Fibroblast of the conjunctiva (primary cell): ENCODE results near the gene IGFLR1.

Experiments
- DNase-seq: peaks from one replicate; pipeline ENCODE4 v3.0.0-alpha.2; 2010; ENCODE audit warnings: low read depth

Gene IGFLR1, protein sequence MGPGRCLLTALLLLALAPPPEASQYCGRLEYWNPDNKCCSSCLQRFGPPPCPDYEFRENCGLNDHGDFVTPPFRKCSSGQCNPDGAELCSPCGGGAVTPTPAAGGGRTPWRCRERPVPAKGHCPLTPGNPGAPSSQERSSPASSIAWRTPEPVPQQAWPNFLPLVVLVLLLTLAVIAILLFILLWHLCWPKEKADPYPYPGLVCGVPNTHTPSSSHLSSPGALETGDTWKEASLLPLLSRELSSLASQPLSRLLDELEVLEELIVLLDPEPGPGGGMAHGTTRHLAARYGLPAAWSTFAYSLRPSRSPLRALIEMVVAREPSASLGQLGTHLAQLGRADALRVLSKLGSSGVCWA

DNA sequence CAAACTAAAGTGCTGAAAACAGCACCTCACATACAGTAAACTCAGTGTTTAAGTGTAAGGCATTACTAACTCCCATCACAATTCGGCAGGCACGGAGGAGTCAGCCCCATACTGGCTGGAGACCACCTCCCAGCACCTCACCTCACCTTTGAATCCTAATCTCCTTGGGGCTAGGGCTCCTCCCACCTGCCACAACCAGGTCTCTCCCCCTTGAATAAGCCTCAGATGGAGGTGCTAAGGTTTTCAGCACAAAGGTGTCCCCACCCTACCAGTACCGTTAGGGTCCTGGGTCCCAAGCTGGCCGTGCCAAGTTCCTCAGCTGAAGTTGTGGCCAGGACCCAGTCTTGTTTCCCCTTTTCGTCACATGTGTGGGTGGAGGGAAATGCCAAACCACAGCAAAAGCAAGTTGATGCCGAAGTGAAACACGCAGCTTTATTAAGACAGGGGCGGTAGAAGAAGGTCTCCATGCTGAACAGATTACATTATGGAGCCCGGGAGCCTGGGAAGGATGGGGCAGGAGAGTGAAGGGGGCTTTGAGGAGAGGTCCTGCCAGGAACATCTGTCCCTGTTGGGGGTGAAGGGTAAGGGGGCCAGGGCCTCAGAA lies at the start of gene IGFLR1:
IGFLR1 (minus strand) TSS at position 332 of the 604 bp plus-strand sequence. CDS start 1,272 bp downstream, outside the sequence.
- no peak for DNase-seq

DNA sequence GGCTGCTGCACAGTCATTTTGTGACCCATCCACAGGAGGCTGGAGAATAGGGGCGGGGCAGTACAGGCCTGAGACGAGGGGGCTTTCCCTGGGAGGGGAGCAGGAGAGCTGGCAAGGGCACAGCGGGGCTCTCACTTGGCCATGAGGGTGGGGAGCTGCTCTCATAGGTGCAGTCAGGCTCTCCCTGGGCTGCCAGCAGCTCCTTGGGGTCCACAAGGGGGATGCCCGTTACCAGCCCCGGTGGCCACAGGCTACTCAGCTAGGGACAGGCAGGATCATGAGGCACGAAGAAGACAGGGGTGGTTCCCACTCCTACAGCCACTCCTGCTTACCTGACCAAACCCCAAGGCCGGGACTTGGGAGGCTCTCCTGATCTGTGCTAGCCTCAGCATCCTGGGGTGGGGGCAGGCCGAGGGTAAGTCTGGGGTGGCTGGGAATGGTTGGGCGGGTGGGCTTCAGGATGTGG lies 49.6 kb upstream of the IGFLR1 start:
- DNase-seq, result no peak

DNA sequence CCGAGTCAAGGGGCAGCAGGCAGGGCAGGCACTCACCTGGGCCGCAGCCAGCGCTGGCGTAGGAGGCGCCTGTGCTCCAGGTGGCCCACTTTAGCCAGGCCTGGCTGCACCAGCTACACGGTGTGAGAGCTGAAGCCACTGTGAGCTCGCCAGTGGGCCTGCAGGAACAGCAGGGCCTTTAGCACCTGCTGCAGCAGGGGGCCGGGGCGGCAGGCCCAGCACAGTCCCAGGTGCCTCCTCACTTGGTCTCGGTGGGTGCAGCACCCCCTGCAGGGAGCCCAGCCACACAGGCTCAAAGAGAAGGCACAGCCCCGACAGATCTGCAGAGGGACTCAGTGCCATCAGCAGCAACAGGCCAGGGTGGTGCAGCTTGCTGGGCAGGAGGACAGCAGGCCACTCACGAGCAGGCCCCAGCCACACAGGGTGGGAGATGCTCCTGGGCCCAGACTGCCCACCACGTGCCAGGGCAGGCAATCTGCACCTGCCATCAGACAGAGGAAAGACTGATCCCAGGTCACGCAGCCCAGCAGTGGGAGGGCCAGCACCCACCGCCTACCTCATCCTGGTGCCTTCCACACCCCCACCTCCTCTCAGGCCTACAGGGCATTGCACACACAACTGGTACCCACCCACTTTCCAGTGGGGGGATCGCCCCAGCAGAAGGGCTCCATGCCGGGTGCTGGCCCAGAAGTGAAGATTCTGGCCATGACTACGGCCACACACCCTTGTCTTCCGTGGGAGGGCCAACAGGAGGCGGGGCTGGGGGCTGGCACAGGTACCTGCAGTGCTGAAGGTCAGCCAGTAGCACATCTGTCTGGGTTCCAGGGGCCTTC lies 48.9 kb upstream of the IGFLR1 start:
- no peak for DNase-seq

DNA sequence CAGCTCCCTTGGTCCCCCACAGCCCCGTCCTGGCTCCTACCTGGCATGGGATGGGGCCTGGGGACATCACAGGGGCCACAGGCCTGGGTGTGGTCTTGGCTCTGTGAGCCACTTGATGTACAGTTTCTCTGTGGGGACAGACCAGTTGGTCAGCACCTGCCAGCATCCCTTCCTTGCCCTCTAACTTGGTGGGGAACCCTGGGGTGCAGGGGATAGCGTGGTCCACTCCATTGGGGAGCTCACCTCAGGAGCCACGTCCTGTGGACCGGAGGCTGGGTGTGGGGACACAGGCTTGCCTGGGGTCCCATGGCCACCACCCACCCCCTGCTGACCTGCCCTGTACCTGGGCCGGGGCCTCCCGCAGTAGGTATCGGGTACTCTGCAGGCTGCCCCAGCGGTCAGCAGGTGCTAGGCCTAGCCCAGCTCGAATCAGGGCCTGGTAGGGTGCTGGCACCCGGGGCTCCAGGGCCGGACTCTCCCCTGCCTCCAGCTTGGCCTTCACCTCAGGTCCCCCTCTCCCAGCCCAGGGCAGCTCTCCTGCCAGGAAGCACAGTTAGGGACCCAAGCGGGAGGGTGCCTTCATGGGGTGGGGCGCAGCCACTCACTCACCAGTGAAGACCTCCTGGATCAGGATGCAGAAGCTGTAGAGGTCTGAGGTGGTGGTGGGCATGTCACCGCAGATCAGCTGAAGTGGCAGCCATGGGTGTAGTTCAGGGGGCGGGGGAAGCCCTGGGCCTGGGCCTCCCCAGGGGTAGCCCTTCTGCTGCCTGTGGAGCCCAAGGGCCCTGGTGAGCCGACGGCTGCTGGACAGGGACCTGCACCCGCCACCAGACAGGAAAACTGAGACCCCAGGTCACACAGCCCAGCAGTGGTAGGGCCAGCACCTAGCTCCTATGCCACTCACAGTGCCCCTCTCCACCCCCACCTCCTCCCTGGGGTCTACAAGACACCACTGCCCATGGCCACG lies 48.0 kb upstream of the IGFLR1 start:
- DNase-seq, result no peak

DNA sequence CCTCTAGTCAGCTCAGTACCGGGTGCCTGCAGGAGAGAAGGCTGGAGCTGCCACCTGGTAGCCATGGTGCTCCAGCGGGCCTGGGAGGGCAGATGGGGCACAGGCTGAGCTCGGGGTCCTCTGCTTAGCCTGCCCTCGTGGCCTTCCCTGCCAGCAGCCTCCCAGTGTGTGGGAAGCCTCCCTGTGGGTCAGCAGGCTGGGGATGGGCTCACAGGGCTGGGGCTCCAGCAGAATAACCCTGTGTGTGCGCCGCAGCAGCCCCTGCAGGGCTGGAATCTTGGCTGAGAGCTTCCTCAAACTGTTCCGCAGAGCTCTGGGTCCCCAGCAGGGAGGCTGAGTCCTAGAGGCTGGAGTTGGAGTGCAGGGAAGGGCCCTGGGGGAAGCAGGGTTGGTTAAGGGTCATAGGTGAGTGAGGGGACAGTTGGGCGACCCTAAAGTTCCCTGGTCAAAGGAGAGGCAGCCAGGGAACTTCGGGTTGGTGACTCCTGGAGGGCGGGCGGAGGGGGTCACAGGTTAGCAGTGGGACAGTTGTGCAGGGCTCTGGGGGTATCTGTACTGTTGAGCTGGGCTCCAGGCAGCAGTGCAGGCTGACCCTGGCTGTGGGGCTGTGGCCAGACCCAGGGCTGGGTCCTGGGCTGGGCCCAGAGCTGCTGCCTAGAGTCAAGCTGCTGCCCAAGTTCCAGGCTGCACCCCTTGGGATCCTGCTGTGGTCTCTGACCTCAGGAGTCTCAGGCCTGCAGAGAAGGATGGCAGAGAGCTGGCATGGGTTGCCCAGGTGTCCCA lies 47.1 kb upstream of the IGFLR1 start:
- no peak for DNase-seq

DNA sequence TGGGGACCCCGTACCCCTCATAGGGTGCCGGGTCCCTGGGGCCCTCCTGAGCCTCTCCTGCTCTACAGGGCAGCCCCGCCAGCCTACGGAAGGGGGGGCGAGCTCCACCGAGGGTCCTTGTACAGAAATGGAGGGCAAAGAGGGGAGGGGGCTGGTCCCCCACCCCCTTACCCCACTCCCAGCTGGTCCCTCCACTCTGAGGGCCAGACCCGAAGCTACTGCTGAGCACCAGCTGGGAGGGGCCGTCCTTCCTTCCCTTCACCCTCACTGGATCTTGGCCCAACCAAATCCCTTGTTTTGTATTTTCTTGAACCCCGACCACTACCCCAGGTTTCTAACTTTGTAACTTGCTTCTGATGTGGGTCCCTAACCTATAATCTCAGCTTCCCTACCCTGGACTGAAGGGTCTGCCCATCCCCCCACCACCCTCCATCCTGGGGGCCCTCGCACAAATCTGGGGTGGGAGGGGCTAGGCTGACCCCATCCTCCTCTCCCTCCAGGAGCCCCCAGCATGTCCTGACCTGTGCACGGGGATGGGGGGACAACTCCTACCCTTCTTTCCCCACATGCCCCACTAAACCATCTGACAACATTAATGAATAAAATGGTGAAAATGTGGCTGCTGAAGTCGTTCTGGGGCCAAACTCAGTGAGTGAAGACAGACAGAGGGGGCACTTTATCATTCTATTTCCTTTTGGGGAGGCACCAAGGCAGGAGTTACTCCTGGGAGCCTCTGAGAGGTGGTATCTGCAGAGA lies 46.1 kb upstream of the IGFLR1 start:
- DNase-seq, result no peak

DNA sequence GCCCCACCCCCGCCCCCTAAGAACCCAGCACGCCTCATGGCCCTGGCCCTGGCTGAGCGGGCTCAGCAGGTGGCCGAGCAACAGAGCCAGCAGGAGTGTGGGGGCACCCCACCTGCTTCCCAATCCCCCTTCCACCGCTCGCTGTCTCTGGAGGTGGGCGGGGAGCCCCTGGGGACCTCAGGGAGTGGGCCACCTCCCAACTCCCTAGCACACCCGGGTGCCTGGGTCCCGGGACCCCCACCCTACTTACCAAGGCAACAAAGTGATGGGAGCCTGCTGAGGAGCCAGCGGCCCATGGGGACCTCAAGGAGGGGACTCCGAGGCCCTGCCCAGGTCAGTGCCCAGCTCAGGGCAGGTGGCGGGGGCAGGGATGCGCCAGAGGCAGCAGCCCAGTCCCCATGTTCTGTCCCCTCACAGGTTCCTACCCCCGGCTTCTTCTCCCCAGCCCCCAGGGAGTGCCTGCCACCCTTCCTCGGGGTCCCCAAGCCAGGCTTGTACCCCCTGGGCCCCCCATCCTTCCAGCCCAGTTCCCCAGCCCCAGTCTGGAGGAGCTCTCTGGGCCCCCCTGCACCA lies 45.1 kb upstream of the IGFLR1 start:
- DNase-seq, result no peak

DNA sequence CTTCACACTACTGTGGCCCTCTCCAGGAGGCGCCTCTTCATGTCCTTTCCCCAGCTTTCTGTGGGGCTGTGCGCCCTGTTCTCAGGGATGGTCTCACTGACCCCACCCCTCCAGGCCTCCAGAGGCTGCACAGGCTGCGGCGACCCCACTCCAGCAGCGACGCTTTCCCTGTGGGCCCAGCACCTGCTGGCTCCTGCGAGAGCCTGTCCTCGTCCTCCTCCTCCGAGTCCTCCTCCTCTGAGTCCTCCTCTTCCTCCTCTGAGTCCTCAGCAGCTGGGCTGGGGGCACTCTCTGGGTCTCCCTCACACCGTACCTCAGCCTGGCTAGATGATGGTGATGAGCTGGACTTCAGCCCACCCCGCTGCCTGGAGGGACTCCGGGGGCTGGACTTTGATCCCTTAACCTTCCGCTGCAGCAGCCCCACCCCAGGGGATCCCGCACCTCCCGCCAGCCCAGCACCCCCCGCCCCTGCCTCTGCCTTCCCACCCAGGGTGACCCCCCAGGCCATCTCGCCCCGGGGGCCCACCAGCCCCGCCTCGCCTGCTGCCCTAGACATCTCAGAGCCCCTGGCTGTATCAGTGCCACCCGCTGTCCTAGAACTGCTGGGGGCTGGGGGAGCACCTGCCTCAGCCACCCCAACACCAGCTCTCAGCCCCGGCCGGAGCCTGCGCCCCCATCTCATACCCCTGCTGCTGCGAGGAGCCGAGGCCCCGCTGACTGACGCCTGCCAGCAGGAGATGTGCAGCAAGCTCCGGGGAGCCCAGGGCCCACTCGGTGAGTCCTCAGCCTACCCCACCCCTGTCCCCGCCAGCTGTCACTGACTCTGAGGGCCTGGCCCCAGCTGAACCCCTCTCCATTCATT lies 44.3 kb upstream of the IGFLR1 start:
- no peak for DNase-seq

DNA sequence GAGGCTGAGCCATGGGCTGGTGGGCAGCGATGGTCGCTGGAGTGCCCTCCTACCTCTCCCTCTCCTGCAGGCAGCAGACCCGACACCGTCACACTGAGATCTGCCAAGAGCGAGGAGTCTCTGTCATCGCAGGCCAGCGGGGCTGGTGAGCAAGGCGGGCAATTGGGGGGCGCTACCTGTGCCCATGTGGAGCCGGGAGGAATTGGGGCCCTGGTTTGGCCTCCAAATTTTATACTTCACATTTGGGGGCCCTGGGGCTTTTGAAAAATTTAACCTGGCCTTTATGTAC lies 43.0 kb upstream of the IGFLR1 start:
- no peak for DNase-seq

DNA sequence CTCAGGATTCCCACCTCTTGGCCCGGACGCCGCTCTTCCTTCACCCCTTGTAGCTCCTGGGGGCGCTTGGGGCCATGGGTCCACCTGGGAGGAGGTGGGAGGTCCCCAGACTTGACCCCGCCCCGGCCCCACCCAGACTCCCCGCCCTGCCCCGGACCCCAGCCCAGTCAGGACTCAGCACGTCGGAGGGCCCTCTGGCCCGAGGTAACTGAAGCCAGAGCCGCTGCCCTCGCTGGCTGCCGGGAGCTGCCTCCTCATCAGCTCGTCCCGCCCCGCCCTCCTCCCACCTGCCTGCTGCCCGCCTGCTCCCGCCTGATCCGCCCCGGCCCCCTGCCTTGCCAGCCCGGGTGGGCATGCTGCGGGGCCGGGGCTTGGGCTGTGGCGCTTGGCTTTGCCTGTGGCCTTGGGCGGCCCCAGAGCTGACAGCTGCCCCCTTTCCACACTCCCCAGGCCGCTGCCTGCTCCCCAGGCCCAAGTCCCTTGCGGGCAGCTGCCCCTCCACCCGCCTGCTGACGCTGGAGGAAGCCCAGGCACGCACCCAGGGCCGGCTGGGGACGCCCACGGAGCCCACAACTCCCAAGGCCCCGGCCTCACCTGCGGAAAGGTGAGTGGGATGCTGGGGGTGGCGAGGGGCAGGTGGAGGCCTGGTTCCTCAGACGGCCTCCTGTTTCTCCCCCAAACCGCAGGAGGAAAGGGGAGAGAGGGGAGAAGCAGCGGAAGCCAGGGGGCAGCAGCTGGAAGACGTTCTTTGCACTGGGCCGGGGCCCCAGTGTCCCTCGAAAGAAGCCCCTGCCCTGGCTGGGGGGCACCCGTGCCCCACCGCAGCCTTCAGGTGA lies 42.5 kb upstream of the IGFLR1 start:
- no peak for DNase-seq

DNA sequence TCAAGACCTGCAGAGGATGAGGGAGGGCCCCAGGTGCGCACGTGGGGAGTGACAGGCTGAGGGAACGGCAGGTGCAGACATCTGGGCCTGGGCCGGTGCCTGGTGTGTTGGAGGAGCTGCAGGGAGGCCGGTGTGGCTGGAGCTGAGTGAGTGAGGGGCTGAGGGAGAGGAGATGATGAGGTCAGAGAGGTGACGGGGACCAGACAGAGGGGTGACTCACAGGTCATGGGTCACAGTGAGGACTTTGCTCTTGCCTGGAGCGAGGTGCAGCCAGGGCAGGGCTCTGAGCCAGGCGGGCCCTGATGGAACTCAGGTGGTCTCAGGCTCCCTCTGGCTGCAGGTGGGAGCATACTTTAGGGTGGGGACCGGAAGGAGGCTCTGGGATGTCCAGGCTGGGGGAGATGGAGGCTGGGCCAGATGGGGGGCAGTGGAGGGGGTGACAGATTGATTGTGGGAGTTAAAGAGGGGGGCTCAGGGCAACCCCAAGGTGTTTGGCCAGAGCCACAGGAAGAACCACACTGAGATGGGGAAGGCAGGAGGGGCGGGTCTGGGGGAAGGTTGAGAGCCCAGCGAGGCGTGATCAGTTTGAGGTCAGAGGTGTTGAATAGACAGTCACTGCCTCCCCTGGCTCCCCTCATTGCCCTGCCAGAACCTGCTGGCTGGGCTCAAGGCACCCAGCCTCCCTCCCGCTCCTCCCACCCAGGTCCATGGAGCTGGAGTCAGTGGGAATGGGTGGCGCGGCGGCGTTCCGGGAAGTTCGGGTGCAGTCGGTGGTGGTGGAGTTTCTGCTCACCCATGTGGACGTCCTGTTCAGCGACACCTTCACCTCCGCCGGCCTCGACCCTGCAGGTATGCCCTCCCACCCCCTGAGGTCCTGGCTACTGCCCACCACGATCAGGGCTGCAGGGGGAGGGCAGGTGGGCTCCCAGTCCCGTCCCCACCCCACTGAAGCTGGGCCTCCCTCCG lies 41.5 kb upstream of the IGFLR1 start:
- DNase-seq, result no peak

DNA sequence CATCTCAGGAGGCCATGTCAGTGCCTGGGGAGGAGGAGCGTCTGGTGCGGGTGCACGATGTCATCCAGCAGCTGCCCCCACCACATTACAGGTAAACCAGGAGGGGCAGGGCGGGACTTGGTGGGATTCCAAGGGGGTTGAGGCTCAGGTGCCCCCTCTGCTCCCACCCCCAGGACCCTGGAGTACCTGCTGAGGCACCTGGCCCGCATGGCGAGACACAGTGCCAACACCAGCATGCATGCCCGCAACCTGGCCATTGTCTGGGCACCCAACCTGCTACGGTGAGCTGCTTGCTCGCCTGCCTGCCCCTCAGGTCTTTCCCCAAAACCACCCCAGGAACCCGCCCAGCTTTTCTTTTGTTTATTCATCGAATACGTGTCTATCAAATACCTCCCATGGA lies 40.3 kb upstream of the IGFLR1 start:
- DNase-seq, result no peak

DNA sequence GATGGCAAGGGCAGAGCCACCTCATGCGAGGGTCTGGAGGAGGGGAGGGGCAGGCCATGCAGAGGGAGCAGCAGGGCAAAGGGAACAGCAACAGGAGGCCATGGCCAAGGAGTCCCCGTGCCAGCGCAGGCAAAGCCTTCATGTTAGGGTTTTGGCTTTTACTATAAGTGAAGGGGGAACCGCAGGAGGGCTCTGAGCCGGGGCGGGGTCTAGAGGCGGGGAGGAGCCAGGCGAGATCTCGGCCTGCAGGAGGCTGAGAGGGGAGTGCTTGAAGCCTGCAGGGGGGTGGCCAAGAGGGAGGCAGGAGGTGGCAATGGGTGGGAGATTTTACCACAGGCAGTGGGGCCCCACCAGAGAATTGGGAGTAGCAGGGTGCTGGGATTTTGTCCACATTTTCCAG lies 39.4 kb upstream of the IGFLR1 start:
- no peak for DNase-seq

DNA sequence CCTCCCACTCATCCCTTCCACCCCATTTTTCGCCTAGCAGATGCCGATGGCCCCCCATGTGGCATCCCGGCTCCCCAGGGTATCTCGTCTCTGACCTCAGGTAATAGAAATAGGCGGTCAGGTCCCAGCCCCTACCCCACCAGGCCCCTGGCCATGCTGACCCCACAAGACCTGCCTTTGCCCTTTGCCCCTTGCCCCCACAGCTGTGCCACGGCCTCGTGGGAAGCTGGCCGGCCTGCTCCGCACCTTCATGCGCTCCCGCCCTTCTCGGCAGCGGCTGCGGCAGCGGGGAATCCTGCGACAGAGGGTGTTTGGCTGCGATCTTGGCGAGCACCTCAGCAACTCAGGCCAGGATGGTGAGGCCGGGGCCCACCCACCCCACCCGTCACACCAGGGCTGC lies 38.5 kb upstream of the IGFLR1 start:
- DNase-seq, result no peak

DNA sequence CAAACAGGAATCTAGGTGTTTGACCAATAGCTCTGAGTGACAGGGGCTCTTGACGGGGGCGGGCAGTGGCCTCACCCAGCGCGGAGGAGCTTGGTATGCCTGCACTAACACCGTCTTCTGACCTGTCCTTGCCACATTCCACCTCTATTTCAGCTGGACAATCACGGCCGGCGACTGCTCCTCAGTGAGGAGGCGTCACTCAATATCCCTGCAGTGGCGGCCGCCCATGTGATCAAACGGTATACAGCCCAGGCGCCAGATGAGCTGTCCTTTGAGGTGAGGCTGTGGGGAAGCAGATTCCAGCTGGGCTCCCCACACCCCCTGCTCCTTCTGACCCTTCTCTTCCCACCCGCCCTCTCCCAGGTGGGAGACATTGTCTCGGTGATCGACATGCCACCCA lies 37.8 kb upstream of the IGFLR1 start:
- DNase-seq, result no peak

DNA sequence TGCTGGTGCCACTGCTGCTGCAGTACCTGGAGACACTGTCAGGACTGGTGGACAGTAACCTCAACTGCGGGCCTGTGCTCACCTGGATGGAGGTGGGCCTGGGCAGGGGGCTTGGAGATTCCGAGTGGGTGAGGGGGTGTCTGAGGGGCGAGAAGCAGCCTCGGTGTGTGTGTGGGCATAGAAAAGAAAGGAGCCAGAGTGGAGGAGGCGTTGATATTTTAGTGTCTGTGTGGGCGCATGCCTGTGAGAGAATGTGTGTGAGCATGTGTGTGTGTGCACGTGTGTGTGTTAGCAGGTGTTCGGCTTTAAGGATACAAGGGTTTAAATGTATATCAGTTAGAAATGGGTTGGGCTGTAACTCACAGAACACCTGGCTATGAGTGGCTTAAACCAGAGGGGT lies 36.8 kb upstream of the IGFLR1 start:
- DNase-seq, result no peak

DNA sequence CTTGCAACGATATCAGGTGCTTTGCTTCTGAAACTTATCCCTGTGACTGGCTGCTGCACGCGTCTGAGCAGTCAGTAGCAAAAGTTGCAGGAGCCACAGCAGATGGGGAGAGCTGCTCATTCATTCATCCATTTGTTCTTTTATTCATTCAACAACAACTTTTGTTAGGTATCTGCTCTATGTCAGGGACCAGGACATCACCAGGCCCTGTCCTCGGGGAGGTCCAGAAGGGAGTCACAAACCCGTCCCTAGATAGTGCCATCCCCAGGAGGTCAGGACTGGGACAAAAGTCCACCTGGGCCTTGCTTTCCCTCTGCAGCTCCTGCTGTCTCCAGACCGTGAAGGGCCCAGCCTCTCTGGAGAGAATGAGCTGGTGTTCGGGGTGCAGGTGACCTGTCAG lies 35.7 kb upstream of the IGFLR1 start:
- DNase-seq, result no peak
